GM15510 (cell line): ENCODE measurements around the gene ZSCAN21.
A peak's percentile ranks its signal among the peaks of the same experiment; 100 is the strongest.

Experiments used
- POLR2A ChIP-seq: IDR thresholded peaks from 3 replicates; pipeline ENCODE4 v1.6.1; 2011; ENCODE audit warnings: borderline replicate concordance; ENCODE audit not compliant: insufficient read length; ENCODE audit errors: extremely low read depth

ZSCAN21 gene

GRCh38 chr7:100049441-100050291 lies at the start of gene ZSCAN21:
ZSCAN21 (plus strand) TSS chr7:100049774; CDS start chr7:100057007, 7,233 bp downstream.
- TF ChIP-seq POLR2A: peak; percentile 86

- no peak for TF ChIP-seq POLR2A
Observed at GRCh38 chr7:100000239-100000638, 49.3 kb upstream of the ZSCAN21 start.

- TF ChIP-seq POLR2A: no peak
Observed at GRCh38 chr7:100003711-100004661, 45.6 kb upstream of the ZSCAN21 start.

- TF ChIP-seq POLR2A: no peak
Observed at GRCh38 chr7:100007887-100008286, 41.7 kb upstream of the ZSCAN21 start.

- no peak for TF ChIP-seq POLR2A
Observed at GRCh38 chr7:100008525-100008924, 41.0 kb upstream of the ZSCAN21 start.

- TF ChIP-seq POLR2A: no peak
Observed at GRCh38 chr7:100010901-100011300, 38.7 kb upstream of the ZSCAN21 start.

GRCh38 chr7:100011516-100011915 lies 38.1 kb upstream of the ZSCAN21 start:
- TF ChIP-seq POLR2A: no peak

- no peak for TF ChIP-seq POLR2A
Observed at GRCh38 chr7:100013328-100013676, 36.3 kb upstream of the ZSCAN21 start.

- peak; percentile 98 for TF ChIP-seq POLR2A
Observed at GRCh38 chr7:100015232-100016214, 34.1 kb upstream of the ZSCAN21 start, which contains the start of gene ZKSCAN1. ZKSCAN1 (plus strand) TSS chr7:100015596; CDS start chr7:100023507, 7,911 bp downstream.

- TF ChIP-seq POLR2A: no peak
Observed at GRCh38 chr7:100016215-100016901, 33.2 kb upstream of the ZSCAN21 start.

- TF ChIP-seq POLR2A: no peak
Observed at GRCh38 chr7:100017300-100017699, 32.3 kb upstream of the ZSCAN21 start.

GRCh38 chr7:100017875-100018274 lies 31.7 kb upstream of the ZSCAN21 start:
- TF ChIP-seq POLR2A: no peak

GRCh38 chr7:100019908-100020307 lies 29.7 kb upstream of the ZSCAN21 start:
- TF ChIP-seq POLR2A: no peak
